ENCODE results near the gene TRERF1. TPM values are rescaled to one million over a fixed set of nuclear protein-coding genes. Genes with fewer than 3 reads are reported as not detected.

The TRERF1 gene
- total and polyA plus RNA-seq, 2 experiments from 2014 or later: 11.2 to 20.6 TPM

DNA sequence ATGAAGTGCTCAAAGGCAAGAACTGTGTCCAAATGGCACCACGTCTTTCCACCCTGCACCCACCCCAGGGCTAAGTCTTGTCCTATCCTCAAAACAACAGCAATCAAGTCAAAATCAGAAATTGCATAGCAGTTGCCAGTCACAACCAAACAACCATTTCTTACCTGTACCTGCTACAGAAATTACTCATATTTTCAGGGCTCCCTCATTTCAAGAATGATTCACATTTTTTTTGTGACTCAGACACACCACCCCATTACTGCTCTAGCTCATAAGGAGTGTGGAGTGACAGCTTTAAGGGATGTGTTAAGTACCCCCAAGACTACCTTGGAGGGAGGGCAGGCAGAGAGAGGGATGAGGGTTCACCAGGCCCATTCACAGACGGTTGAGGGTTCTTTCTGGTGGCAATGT lies 111.7 kb downstream of the TRERF1 start (continued):
- TF ChIP-seq, protein P1, sequence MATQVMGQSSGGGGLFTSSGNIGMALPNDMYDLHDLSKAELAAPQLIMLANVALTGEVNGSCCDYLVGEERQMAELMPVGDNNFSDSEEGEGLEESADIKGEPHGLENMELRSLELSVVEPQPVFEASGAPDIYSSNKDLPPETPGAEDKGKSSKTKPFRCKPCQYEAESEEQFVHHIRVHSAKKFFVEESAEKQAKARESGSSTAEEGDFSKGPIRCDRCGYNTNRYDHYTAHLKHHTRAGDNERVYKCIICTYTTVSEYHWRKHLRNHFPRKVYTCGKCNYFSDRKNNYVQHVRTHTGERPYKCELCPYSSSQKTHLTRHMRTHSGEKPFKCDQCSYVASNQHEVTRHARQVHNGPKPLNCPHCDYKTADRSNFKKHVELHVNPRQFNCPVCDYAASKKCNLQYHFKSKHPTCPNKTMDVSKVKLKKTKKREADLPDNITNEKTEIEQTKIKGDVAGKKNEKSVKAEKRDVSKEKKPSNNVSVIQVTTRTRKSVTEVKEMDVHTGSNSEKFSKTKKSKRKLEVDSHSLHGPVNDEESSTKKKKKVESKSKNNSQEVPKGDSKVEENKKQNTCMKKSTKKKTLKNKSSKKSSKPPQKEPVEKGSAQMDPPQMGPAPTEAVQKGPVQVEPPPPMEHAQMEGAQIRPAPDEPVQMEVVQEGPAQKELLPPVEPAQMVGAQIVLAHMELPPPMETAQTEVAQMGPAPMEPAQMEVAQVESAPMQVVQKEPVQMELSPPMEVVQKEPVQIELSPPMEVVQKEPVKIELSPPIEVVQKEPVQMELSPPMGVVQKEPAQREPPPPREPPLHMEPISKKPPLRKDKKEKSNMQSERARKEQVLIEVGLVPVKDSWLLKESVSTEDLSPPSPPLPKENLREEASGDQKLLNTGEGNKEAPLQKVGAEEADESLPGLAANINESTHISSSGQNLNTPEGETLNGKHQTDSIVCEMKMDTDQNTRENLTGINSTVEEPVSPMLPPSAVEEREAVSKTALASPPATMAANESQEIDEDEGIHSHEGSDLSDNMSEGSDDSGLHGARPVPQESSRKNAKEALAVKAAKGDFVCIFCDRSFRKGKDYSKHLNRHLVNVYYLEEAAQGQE (IDR thresholded peaks at IDR 0.05; ENCODE audit: unreplicated experiment): no peak
- TF ChIP-seq NANOG (IDR thresholded peaks at IDR 0.05; ENCODE audit: borderline replicate concordance) (no peak), EZH2 (IDR thresholded peaks at IDR 0.05; ENCODE audit: low read depth, unreplicated experiment) (no peak), CREB1 (CRISPR knock-in tag; IDR thresholded peaks at IDR 0.05; ENCODE audit: low read depth) (no peak)

DNA sequence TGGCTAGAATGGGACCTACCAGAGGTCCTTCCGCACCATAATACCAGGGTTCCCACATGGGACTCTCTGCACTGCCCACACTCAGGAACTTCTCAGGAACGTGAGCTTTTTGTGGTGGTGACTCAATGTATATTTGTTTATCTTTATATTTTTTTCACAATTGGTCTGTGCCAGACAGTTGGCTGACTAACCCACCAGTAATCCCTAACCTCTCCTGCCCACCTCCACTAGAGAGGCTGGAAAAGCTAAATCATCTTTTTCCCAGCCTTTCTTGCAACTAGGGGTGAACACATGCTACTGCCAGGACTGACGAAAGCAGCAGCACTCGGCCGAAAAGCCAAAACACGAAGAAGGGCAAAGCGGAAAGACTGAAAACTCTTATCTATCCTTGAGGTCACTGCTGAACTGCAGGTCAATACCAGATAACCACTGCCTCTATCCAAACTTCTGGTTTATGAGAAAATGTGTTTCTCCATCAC lies 112.9 kb downstream of the TRERF1 start:
- Histone ChIP-seq H3K27me3 (ENCODE audit: insufficient read depth) (no peaks in the 10 kb centered on the region), H3K27ac (ENCODE audit: low read depth) (no peak overlapping the region), H3F3A (replicated peaks; ENCODE audit: low read depth) (no peaks in the 10 kb centered on the region), H3K79me2 (replicated peaks; ENCODE audit: insufficient read depth) (peaks cover 78% of the 10 kb centered on the region), H3K36me3 (ENCODE audit: insufficient read depth) (no peaks in the 10 kb centered on the region), H2AFZ (no peak overlapping the region), H3K4me1 (ENCODE audit: insufficient read depth) (no peaks in the 10 kb centered on the region), H3K4me2 (no peak overlapping the region), H4K20me1 (replicated peaks; ENCODE audit: insufficient read depth) (peaks cover 30% of the 10 kb centered on the region), H3K9me2 (ENCODE audit: insufficient read depth) (no peaks in the 10 kb centered on the region; the same call in 1 of the 2 replicates), H3K4me3 (no peak overlapping the region)
- H3K27ac Mint-ChIP-seq: no peak overlapping the region
- peaks cover 15% of the 10 kb centered on the region for H3K4me1 Mint-ChIP-seq
- no peak overlapping the region for H3K4me3 Mint-ChIP-seq
- H3K9me3 Mint-ChIP-seq: no peaks in the 10 kb centered on the region
- H3K36me3 Mint-ChIP-seq (ENCODE audit: low read depth): no peaks in the 10 kb centered on the region; the same call in 1 of the 3 replicates
- no peak for ATAC-seq
- no peak for DNase-seq (ENCODE audit: low spot score)
- peaks cover 2% of the 10 kb centered on the region for H3K27me3 Mint-ChIP-seq (ENCODE audit: insufficient read depth, low read depth, poor library complexity)
- TF ChIP-seq, protein P2, sequence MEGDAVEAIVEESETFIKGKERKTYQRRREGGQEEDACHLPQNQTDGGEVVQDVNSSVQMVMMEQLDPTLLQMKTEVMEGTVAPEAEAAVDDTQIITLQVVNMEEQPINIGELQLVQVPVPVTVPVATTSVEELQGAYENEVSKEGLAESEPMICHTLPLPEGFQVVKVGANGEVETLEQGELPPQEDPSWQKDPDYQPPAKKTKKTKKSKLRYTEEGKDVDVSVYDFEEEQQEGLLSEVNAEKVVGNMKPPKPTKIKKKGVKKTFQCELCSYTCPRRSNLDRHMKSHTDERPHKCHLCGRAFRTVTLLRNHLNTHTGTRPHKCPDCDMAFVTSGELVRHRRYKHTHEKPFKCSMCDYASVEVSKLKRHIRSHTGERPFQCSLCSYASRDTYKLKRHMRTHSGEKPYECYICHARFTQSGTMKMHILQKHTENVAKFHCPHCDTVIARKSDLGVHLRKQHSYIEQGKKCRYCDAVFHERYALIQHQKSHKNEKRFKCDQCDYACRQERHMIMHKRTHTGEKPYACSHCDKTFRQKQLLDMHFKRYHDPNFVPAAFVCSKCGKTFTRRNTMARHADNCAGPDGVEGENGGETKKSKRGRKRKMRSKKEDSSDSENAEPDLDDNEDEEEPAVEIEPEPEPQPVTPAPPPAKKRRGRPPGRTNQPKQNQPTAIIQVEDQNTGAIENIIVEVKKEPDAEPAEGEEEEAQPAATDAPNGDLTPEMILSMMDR (conservative IDR thresholded peaks at IDR 0.05; ENCODE audit: low read depth in 2 of 2): no peak
- TF ChIP-seq, protein P3, sequence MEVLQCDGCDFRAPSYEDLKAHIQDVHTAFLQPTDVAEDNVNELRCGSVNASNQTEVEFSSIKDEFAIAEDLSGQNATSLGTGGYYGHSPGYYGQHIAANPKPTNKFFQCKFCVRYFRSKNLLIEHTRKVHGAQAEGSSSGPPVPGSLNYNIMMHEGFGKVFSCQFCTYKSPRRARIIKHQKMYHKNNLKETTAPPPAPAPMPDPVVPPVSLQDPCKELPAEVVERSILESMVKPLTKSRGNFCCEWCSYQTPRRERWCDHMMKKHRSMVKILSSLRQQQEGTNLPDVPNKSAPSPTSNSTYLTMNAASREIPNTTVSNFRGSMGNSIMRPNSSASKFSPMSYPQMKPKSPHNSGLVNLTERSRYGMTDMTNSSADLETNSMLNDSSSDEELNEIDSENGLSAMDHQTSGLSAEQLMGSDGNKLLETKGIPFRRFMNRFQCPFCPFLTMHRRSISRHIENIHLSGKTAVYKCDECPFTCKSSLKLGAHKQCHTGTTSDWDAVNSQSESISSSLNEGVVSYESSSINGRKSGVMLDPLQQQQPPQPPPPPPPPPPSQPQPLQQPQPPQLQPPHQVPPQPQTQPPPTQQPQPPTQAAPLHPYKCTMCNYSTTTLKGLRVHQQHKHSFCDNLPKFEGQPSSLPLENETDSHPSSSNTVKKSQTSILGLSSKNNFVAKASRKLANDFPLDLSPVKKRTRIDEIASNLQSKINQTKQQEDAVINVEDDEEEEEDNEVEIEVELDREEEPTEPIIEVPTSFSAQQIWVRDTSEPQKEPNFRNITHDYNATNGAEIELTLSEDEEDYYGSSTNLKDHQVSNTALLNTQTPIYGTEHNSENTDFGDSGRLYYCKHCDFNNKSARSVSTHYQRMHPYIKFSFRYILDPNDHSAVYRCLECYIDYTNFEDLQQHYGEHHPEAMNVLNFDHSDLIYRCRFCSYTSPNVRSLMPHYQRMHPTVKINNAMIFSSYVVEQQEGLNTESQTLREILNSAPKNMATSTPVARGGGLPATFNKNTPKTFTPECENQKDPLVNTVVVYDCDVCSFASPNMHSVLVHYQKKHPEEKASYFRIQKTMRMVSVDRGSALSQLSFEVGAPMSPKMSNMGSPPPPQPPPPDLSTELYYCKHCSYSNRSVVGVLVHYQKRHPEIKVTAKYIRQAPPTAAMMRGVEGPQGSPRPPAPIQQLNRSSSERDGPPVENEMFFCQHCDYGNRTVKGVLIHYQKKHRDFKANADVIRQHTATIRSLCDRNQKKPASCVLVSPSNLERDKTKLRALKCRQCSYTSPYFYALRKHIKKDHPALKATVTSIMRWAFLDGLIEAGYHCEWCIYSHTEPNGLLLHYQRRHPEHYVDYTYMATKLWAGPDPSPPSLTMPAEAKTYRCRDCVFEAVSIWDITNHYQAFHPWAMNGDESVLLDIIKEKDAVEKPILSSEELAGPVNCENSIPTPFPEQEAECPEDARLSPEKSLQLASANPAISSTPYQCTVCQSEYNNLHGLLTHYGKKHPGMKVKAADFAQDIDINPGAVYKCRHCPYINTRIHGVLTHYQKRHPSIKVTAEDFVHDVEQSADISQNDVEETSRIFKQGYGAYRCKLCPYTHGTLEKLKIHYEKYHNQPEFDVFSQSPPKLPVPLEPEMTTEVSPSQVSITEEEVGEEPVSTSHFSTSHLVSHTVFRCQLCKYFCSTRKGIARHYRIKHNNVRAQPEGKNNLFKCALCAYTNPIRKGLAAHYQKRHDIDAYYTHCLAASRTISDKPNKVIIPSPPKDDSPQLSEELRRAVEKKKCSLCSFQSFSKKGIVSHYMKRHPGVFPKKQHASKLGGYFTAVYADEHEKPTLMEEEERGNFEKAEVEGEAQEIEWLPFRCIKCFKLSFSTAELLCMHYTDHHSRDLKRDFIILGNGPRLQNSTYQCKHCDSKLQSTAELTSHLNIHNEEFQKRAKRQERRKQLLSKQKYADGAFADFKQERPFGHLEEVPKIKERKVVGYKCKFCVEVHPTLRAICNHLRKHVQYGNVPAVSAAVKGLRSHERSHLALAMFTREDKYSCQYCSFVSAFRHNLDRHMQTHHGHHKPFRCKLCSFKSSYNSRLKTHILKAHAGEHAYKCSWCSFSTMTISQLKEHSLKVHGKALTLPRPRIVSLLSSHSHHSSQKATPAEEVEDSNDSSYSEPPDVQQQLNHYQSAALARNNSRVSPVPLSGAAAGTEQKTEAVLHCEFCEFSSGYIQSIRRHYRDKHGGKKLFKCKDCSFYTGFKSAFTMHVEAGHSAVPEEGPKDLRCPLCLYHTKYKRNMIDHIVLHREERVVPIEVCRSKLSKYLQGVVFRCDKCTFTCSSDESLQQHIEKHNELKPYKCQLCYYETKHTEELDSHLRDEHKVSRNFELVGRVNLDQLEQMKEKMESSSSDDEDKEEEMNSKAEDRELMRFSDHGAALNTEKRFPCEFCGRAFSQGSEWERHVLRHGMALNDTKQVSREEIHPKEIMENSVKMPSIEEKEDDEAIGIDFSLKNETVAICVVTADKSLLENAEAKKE (CRISPR knock-in tag; IDR thresholded peaks at IDR 0.05): no peak
- TF ChIP-seq, protein P4, sequence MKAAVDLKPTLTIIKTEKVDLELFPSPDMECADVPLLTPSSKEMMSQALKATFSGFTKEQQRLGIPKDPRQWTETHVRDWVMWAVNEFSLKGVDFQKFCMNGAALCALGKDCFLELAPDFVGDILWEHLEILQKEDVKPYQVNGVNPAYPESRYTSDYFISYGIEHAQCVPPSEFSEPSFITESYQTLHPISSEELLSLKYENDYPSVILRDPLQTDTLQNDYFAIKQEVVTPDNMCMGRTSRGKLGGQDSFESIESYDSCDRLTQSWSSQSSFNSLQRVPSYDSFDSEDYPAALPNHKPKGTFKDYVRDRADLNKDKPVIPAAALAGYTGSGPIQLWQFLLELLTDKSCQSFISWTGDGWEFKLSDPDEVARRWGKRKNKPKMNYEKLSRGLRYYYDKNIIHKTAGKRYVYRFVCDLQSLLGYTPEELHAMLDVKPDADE (IDR thresholded peaks at IDR 0.05): no peak
- TF ChIP-seq CREB1 (CRISPR knock-in tag; IDR thresholded peaks at IDR 0.05; ENCODE audit: low read depth) (no peak), NANOG (IDR thresholded peaks at IDR 0.05; ENCODE audit: borderline replicate concordance) (no peak), POLR2AphosphoS5 (IDR thresholded peaks at IDR 0.05; ENCODE audit: low read depth) (no peak)

Data from GM23338 (cell line).